HG03139 (cell line): Measurements from ENCODE around the gene AMPD2.
A peak's percentile ranks its signal among the peaks of the same experiment; 100 is the strongest.

Experiments
- ATAC-seq: cut with Tn5 transposase; IDR thresholded peaks from one replicate; pipeline ENCODE4 v1.9.1; 2021; ENCODE audit not compliant: unreplicated experiment

The AMPD2 gene

DNA sequence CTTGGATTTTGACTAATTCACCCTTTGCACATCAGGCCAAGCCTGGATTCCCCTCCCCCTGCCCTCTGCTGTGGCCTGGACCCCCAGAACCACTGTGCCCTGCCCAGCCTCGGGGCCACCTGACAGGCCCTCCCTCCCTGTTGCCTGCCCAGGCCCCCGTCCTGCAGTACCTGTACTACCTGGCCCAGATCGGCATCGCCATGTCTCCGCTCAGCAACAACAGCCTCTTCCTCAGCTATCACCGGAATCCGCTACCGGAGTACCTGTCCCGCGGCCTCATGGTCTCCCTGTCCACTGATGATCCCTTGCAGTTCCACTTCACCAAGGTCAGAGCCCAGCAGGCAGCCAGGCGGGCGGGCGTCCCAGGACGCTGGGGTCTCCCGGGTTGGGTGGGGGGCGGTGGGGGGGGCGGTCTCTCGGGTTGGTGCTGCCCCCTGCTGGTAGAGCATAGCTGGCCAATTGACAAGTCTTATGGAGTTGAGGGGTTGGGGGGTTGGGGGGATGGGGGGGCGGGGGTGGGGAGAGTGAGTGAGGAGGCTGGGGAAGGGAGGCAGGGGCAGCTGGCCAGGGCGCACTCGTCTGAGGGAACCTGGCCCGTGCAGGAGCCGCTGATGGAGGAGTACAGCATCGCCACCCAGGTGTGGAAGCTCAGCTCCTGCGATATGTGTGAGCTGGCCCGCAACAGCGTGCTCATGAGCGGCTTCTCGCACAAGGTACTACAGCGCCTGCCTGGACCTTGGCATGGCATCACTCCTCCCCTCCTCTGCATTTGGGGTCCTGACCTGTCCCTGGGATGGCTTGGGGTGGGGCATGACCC, 10.7 kb downstream of the AMPD2 start:
- no peak for ATAC-seq

DNA sequence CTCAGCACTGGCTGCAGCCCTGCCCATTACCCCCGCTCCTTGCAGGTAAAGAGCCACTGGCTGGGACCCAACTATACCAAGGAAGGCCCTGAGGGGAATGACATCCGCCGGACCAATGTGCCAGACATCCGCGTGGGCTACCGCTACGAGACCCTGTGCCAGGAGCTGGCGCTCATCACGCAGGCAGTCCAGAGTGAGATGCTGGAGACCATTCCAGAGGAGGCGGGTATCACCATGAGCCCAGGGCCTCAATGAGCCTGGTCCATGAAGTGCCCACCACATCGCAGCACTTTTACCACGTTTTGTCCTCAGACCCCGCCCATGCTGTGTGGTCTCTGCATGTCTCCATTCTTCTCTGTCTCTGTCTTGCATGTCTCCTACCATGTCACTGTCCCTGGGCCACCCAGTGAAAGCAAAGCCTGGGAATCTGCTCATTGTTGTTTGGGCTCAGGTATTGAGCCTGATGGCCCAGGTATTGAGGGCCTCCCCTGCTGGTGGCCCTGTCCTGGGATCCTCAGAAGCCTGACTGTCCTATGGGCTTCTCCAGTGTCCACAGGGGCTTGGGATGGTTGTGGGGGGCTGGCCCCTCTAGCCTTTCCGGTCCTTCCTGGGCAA, 11.4 kb downstream of the AMPD2 start:
- ATAC-seq = no peak

DNA sequence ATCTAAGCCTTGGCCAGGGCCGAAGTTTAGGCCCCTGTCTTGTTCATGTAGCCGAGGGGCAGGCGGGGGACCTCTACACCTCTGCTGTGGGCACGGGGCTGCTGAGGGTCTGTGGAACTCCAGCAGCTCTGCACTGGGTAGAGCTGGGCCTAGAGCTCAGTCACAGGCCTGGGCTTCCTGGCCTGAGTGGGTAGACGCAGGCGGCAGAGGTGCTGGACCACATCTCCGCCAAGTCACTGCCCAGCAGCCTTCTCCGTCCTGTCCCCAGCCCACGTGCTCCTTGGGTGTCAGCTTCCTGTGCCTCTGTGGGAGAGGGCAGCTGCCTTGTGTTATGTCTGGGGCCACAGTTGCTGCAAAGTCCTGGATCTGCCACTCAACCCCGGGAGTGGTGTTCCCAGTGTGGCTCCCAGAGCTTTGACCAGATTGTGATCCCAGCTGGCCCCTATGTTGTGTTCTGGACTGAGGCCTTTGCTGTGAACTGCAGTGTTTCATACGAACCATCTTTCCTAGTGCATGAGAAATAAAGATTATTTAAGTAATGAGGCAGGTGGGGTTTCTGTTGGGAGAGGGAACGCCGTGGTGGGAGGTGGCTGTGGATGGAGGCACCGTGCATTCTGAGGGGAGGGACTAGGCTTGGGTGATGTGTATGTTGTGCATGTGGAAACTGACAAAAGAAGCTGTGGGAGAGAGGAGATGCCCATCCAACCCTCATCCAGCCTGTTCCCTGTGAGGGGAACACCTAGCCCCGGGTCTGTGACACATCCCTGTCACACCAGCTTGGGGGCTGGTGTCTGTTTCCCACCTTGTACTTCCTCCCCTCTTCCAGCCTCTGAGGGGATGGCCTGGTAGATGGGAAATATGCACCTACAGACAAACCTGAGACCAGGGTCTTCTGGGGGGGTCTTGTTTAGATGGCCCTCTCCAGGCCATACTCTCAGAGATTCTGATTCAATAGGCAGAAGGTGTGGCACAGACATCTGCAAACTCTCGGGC, 12.2 kb downstream of the AMPD2 start:
- ATAC-seq = no peak

DNA sequence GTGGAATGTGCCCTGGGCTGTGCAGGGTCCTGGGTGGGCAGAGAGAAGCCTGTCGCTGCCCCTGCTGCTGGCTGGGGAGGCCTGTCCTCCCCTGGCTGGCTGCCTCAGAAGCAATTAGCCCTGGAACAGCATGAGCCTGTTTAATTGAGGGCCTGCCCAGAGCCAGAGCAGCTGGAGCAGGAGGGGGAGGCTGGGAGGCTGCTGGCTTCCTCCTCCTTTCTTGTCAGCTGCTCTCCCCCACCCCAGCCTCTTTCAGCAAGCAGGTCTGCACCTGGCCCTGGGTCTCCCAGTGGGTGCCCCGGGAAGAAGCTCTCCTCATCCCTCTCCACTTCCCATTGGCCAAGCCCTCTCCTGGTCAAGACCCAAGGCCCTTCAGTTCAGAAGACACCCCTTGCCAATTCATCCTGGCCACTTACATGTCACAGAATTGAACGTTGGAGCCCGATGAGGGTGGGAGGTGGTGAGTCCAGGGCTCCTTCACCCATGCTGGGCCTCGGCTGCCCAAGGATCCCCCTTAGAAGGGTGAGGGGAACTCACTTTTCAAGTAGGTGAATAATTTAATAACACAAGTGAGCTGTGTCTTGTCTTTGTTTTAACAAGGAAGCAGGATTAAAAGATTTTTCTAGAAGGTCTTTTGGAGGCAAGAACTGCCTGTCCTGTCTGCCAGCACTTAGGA, 13.2 kb downstream of the AMPD2 start:
- ATAC-seq = no peak

DNA sequence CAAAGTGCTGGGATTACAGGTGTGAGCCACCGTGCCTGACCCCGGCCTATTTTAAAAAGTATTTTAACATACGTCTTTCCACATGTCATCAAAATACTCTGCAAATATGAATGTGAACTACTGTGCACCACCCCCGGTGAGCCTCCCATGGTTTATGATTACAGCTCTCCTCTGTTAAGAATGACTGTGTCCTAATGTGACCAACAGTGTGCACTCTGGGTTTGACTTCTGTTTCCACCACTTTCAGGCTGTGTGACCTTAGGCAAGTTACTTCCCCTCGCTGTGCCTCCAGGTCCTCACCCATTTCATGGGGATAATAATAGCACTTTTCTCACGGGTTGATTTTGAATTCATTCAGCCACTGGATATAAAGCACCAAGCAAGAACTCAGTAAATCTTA, 14.7 kb downstream of the AMPD2 start:
- ATAC-seq = no peak

DNA sequence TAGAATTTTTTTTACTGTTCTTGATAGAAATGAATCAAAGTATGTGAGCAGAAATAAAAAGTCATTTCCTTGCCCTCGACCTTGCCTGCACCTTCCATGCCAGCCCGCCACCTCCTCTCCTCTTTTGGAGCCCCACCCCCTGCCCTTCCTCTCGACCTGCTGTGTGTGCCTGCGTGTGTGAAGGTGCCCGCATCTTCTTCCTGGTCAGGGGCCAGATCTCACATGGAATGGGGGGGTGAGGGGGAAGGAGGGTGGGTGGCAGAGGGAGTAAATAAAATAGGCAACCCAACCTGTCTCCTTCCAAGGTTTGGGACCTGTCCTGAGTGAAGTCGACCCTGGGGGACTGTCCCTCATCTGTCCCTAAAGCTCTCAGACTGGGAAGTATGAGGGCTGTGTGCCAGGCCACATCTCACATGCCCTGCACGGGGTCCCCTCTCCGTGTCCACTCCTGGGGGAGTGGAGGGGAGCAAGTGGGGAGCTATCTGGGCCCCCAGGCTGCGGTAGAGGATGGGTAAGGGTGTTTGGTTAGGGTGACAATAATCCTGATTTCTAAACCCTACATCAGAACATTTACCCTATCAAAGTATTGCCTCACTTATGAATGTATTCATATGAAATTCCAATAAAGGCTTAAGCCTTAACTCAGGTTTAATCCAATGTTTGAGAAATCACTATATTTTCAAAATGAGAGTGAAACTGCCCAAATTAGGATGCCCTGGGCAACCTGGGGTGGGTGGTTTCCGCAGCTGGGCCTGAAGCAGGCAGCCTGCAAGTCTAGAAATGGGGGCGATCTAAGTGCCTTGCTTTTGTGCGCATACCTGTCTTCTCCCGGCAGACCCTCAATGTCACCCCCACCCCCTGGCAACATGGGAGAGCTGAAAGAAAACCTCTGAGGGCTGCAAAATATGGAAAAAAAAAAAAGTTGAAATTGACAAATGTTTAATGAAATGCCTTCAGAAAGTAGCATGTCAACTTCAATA, 15.4 kb downstream of the AMPD2 start:
- ATAC-seq = no peak

DNA sequence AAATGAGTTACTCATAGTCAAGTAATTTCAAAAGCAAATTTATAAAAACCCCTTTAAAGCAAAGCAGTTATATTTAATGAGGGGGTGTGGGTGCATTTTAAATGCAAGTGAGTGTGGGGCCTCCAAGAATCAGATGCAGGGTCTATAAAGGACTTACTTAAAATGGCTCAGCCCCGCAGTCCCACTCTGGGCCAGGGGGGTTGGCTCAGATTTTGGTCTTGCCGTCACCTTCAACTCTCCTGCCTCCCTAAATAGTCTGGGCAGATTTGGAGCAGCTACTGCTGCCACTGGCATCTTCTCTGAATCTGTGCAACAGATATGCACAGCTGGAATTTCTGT, 16.2 kb downstream of the AMPD2 start:
- ATAC-seq = no peak

DNA sequence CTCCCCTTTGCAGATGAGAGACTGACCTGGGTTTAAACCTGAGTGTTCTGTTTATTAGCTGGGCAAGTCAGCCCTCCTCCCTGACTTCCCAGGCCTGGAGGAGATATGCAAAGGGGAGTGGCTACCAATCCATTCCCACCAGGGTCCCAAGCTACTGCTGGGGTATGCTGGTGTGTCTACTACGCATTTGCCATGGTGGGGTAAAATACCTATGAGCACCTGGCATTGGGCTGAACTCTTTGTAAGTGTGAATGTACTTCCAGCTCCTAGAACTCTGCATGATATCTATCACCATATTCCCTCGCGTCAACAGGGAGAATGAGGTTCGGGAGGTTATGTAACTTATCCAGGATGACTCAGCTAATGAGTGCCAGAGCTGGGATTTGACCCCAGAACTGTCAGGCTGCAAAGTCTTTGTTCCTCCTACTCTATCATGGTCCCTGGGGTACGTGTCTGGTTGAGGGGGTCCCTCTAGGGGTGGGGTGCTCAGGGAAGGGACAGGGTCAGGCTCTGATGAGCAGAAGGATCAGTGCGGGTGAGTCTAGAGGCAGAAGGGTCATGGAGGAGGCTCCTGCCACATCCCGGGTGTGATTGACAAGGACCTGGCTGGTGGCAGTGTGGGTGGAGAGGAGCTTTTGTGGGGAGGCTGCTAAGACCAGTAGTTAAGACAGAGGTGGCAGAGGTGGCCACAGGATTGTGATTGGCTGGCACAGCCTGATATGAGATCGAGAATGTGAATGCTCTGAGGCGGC, 16.7 kb downstream of the AMPD2 start:
- ATAC-seq = no peak

DNA sequence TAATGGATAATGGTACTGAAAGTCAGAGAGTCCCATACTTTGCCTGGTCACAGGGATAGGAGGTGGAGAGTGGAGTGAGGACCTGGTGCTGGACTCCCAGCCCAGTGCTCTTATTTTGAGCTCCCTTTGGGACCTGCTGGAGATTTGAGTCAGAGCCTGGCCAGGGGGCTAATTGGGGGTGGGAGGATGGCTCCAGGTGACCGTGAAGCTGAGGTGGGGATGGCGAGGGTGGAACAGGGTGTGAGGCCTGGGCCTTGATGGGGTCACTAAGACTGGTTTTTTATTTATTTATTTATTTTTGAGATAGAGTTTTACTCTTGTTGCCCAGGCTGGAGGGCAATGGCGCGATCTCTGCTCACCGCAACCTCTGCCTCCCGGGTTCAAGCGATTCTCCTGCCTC, 17.8 kb downstream of the AMPD2 start:
- no peak for ATAC-seq

DNA sequence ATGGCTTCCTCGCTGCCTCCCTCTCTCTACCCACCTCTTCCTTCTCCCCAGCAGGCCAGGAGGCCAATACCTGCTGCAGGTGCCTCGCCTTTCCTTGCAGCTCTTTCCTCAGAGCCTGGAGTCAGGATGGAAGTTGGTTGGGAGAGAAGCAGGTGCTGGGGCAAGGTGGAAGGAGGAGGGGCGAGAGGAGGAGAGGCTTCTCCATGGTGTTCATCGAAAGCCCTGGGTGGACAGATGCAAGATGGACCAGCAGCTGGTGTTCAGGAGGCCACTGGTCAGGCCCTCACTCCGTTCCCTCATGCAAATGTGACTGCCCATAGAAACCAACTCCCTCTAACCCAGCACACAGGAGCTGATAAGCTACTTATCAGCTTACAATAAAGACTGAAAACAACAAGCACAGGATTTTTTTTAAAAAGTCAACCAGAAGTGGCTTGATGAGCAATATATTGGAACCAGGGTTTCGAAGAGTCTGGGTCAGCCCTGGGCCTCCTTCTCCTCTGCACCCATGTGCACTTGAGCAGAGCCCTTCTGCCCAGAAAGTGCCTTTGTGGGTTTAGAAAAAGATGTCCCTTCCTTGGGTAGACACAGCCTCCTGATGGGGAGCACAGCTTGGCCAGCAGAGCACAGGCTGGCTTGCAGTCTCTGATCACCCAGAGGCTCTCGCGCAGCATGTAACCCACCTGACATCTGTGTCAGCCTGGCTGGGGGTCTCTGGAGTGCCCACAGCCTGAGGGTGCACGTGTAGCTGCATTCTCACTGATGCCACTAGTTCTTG, 19.6 kb downstream of the AMPD2 start:
- no peak for ATAC-seq

DNA sequence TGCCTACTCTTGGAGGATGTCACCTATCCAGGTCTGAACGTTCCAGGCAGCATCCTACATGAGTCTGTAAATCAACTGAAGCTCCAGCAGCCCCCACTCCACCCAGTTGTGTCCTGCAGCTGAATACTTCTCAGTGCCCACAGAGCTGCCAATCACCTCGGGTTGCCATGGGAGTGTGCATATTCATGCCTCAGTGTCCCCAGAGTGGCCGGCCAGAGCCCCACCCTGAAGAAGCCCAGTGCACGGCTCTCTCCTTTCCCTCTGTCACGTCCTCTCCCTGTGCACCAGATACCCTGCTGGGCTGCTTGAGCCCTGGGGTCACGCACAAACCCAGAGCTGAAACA, 20.2 kb downstream of the AMPD2 start:
- ATAC-seq = no peak

DNA sequence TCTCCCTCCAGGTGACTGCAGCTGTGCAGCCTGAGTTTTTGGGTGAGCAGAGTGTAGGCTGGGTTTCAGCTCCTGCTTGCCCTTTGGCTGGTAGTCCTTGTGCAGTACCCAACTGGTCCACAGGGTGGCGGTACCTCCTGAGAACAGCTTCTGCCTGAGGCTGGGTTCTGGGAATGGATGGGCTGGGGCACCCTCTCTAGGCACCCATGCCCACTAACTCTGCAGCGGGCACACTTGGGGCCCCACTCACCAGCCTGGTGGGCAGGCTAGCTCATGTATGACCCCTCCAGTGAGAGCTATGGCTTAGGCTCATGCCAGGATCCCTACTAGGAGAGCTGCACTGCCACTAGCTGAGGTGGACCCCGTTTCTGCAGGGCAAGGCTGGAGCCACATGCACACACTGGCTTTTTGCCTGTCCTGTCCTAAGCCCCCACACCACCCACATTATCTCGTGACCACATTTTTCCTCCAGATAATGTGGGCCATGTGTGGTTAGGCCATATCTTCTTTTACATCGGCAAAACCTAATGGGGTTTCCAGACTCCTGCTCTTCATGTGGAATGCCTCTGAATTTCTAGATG, 20.7 kb downstream of the AMPD2 start:
- no peak for ATAC-seq

DNA sequence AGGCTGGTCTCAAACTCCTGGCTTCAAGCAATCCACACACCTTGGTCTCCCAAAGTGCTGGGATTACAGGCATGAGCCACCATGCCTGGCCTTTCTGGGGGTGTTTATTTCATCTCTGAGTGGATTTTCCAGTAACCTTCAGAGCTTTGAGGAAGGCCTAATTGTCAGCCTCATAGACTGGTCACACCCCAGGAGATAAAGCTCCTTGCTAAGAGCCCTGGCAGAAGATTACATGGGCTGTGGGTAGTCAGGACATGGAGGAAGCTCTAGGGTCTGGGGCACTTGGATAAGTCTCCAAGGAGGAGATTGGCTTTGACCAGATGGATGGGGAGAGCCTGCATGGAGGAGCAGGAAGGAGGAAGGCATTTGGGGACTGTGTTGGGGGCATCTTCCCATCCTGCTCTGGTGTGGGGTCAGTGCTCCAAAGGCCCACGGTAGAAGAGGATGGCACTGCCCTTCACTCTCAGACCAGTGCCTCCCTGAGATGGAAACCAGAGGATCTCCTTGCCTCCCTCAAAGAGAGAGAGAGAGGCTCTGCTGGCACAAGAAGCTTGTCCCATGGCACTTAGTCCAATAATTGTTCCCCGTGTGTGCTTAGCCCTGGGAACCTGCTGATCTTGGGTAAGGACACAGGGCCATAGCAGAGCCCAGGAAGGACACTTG, 21.6 kb downstream of the AMPD2 start:
- ATAC-seq = no peak

DNA sequence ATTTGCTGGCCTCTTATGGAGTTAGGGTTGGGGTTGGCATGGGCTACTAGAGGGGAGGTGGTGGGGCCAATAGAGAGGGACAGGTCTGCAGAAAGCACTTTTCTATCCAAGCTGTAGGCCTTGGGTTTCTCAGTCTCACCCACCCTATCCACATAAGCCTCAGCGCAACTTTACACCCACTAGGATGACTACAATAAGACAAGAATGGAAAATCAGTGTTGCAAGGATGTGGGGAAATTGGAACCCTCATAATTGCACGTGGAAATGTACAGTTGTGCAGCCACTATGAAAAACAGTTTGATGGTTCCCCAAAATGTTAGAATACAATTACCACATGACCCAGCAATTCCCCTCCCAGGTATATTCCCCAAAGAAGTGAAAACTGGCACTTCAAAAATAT, 22.2 kb downstream of the AMPD2 start:
- no peak for ATAC-seq

DNA sequence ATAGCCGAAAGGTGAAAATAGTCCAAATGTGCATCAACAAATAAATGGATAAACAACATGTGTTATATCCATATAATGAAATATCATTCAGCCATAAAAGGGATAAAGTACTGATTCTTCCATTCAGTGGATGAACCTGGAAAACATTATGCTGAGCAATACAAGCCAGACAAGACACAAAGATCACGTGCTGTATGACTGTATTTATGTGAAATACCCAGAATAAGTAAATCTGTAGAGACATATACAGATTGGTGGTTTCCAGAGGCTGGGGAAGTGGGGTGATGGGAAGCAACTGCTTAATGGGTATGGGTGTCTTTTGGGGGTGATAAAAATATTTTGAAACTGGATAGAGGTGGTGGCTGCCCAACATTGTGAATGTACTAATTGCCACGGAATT, 23.0 kb downstream of the AMPD2 start:
- no peak for ATAC-seq

DNA sequence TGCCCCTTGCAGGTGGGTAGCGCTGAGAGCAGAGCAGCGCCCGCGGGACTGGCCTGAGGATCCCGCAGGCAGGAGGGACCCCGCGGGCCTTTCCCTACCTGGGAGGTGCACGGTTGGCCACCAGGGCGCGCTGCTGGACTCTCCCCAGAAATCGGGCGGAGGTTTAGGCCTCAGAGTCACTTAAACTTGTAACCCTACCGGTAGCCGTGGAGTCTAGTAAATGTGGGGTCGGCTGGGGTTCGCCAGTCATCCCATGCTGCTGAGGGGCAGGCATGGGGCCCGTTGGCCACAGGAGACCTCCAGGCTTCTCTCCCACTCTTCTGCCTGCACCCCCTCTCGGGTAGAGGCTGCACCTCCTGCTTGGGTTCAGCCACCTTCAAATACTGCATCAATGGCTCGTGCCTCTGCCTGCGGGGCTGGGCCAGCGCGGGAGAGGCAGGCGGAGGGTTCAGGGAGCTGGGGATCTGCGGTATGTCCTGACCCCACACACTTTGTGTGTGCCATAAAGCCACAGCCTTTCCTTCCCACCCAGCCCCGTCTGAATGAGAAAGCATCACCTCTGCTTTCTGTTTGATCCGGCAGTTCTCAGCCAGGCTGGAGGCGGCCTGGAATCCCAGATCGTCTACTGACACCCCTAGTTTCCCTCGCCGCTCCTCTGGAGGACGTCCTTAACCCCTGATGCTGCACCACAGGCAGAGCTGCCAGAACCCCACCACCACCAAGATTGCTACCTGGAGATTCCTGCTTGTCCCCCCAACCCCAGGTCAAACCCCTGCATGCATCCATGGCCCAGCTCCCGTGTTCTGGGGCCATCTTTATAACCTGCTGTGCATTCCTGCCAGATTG, 24.0 kb downstream of the AMPD2 start:
- ATAC-seq = peak; percentile 84

DNA sequence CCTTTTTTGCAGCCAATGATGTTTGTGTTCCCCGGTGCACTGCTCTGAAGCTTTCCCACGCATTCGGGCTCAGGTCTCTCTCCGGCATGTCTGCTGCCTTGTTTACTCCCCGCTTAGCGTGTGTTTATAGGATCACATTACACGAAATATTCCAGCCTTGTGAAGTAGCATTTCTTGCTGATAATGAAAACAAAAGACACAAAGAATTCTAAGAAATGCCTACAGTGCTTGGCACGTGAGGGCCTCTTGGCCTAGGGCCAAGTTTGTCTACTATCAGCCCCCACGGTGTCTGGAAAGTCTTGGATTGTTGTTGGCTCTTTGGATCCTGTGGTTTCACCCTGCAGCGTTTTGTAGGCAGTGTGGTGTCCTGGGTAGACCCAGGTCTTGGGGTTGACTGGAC, 25.0 kb downstream of the AMPD2 start:
- ATAC-seq = no peak
